Hypothalamus (tissue), 51 donors: ENCODE data around the gene ABHD5.

Source experiments
- DNase-seq, 51 donors: peaks; one replicate each; lab custom pipeline; 2025; lab: John Stamatoyannopoulos, UW

The ABHD5 gene

GRCh38 chr3:43773273-43774094 is 82.7 kb downstream of the ABHD5 start:
- DNase-seq = peak in 17 of 51 donors; percentile 3 to 44 (median 16)

GRCh38 chr3:43774799-43775198 is 84.1 kb downstream of the ABHD5 start:
- peak in 17 of 51 donors; percentile 3 to 56 (median 15) for DNase-seq

DNA sequence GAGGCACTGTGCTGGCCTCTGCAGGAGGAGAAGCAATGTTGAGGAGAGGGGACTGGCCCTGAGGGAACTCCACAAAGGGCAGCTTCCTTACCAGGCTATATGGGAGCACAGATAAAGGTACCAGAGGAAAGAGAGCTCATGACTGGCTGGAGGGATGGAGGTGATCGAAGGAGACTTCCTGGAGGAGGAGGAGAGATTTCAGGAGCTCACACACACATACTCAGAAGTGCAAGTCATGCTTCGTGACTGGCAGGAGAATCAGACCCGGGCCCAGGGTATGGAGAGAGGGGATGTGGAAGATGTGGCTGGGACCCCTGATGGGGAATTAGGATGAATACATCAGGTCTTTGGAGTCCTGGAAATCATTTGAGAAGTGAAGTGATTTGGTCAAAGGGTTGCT is 85.4 kb downstream of the ABHD5 start:
- DNase-seq = no peak

DNA sequence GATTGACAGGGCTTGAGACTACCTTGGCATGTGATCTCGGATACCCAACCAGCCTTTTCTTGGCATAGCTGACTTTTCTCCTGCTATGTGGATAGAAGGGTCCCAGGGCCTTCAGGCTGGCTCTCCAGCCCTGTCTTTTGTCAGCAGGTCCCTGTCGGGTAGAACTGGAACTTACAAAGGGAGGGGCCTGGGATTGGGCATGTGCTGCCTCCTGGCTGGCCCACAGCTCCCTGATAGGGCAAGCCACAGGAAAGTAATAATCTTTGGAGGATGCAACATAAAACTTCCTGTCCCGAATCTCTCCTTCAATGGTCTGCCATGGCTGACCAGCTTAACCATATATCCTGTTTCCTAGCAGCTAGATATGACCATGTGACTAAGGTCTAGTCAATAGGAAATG is 89.1 kb downstream of the ABHD5 start:
- DNase-seq = no peak

DNA sequence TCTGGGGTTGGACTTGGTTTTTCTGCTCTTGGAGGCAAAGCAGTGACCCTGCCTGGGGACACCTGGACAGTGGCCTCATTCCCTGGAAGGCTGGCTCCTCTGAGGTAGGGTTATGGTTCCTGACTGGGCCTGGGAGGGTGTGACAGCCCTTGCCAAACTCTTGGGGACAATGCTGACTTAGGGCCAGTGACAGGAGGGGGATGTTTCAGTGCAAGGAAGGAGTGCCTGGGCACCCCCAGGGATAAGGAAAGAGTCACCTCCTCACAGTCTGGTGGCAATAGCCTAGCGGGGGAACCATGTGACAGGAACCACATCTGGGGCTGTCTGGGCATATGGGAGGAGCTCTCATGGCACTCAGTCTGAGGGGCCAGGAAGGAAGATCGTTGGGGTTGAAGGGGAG is 91.8 kb downstream of the ABHD5 start:
- DNase-seq = no peak
